Mucosa of rectum (tissue), 2 donors: Measurements from ENCODE around the gene AFF3.
"Not testable (repeated sequence)": the region's sequence is repeated elsewhere in the genome, so short reads cannot be mapped to it uniquely, and the experiment has no call there.

Experiments used
- H3K27ac ChIP-seq, 2 donors: one replicate each; pipeline ENCODE4 v1.7.0; 2013; ENCODE audit warnings: inconsistent platforms in 2 of 2, low read depth in 2 of 2, low read length in 2 of 2
- H3K27me3 ChIP-seq, 2 donors: one replicate each; pipeline ENCODE4 v1.7.0; 2013; ENCODE audit warnings: low read length in 2 of 2; ENCODE audit not compliant: control insufficient read depth in 2 of 2, insufficient read depth in 2 of 2
- H3K36me3 ChIP-seq, 2 donors: one replicate each; pipeline ENCODE4 v1.7.0; 2013; ENCODE audit warnings: low read length in 2 of 2; ENCODE audit not compliant: control insufficient read depth in 2 of 2, insufficient read depth in 2 of 2
- H3K4me1 ChIP-seq, 2 donors: one replicate each; pipeline ENCODE4 v1.7.0; 2013; ENCODE audit warnings: low read length in 2 of 2, mild to moderate bottlenecking in 1 of 2; ENCODE audit not compliant: control insufficient read depth in 2 of 2, insufficient read depth in 2 of 2
- H3K4me3 ChIP-seq, 2 donors: one replicate each; pipeline ENCODE4 v1.7.0; 2013; ENCODE audit warnings: low read length in 2 of 2
- H3K9ac ChIP-seq, 2 donors: one replicate each; pipeline ENCODE4 v1.7.0; 2013; ENCODE audit warnings: low read length in 2 of 2, low read depth in 1 of 2, mild to moderate bottlenecking in 1 of 2
- H3K9me3 ChIP-seq, 2 donors: one replicate each; pipeline ENCODE4 v1.7.0; 2013; ENCODE audit warnings: low read length in 2 of 2; ENCODE audit not compliant: control insufficient read depth in 2 of 2
- donor health status: healthy.
- donor health status: Normal muscosa, but diverticular disease.

Gene AFF3

DNA sequence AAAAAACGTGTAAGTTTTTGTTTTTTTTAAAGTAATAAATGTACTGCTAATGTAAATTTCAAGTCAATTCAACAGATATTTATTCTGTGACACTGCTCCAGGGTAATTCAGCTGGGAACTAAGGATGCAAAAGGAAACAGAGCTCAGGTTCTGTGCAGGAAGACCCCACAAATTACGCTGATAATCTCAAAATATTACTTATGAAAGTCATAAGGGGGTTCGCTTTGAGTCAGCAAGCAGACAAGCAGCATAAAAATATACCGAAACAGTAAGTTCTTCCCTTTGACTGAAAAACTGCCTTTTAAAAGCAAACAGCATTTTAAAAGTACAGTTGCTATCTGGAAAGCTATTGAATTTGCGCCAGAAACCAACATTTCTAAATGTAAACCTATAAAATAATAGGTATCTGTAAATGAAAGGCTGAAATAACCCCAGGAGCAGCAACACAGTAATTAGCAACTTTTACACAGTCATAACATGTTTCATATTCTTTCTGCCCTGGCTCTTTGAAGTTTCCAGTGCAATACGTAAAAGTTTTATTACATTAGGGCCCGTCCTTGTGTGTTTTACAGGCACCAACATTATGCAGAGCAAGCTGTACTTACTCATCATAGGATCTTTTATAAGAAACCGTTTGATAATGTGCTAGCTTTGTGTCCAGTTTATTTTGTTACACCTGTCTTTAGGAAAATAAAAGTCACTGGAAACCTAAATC, 39.8 kb downstream of the AFF3 start:
- H3K9ac ChIP-seq, H3K27ac ChIP-seq, H3K4me1 ChIP-seq, H3K36me3 ChIP-seq, H3K9me3 ChIP-seq, H3K4me3 ChIP-seq: not testable (repeated sequence)
- H3K27me3 ChIP-seq = peaks cover 14 to 16% of the 10 kb centered on the region in 2 donors

- not testable (repeated sequence) for H3K4me1 ChIP-seq, H3K27me3 ChIP-seq, H3K9ac ChIP-seq, H3K9me3 ChIP-seq, H3K4me3 ChIP-seq, H3K27ac ChIP-seq, H3K36me3 ChIP-seq
These were observed 43.5 kb downstream of the AFF3 start for GRCh38 chr2:100098855-100099254.

DNA sequence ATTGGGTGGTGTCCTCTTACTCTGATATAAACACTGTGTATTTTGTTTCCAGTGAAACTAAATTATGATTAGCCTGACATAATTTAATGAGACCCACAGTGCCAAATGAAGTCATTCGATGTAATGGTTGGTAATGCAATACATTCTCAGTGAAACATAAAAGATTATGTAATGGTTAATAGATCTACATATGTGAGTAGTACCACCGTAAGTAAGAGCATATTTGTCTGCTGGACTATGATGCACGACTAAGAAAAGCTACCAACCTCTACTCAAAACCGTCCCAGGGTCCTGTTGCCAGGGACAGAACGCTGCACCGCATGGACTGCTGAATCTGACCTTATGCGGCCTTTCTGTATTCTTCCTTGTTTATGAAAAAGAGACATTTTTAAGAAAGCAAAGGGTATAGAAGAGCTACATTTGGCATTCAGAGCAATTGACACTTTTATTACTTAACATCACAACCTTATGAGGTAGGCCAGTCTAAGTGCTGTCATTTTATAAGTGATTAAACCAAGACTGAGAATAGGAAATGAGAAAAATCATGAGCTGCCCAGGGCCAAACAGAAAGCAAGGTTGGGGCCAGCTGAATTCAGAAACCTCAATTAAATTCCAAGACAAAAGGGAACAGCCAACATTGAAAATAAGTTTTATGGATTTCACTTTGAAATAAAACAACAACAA, 44.6 kb downstream of the AFF3 start:
- not testable (repeated sequence) for H3K27me3 ChIP-seq, H3K36me3 ChIP-seq, H3K4me1 ChIP-seq, H3K9ac ChIP-seq, H3K4me3 ChIP-seq, H3K27ac ChIP-seq, H3K9me3 ChIP-seq

- not testable (repeated sequence) for H3K9ac ChIP-seq, H3K4me1 ChIP-seq, H3K27ac ChIP-seq, H3K9me3 ChIP-seq, H3K27me3 ChIP-seq, H3K36me3 ChIP-seq, H3K4me3 ChIP-seq
These were observed 46.5 kb downstream of the AFF3 start for GRCh38 chr2:100095845-100096244.

- H3K4me1 ChIP-seq, H3K9me3 ChIP-seq, H3K4me3 ChIP-seq, H3K27ac ChIP-seq, H3K27me3 ChIP-seq, H3K9ac ChIP-seq, H3K36me3 ChIP-seq: not testable (repeated sequence)
These were observed 50.6 kb downstream of the AFF3 start for GRCh38 chr2:100091807-100092206.

DNA sequence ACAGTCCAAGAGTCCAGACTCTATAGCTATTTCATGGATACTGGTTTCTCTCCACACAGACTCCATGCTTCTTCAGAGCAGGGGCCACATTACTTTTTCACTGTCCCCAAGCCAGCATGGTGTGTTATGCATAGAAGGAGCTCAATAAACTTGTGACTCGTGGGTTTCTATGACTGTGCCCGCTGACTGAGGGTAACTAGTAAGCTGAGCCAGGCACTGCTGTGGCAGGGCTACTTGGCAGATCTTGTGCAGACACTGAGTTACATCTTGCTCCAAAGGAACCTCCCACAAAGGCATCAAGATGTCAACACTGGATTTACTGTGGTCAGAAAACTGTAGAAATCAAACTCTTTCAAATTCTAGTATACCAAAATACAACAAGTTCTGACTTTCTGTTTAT, 56.6 kb downstream of the AFF3 start:
- H3K27me3 ChIP-seq, H3K4me3 ChIP-seq, H3K9me3 ChIP-seq, H3K4me1 ChIP-seq, H3K27ac ChIP-seq, H3K36me3 ChIP-seq, H3K9ac ChIP-seq: not testable (repeated sequence)

- not testable (repeated sequence) for H3K4me1 ChIP-seq, H3K9me3 ChIP-seq, H3K36me3 ChIP-seq, H3K27me3 ChIP-seq, H3K9ac ChIP-seq, H3K4me3 ChIP-seq, H3K27ac ChIP-seq
These were observed 58.8 kb downstream of the AFF3 start for GRCh38 chr2:100083421-100084216.

DNA sequence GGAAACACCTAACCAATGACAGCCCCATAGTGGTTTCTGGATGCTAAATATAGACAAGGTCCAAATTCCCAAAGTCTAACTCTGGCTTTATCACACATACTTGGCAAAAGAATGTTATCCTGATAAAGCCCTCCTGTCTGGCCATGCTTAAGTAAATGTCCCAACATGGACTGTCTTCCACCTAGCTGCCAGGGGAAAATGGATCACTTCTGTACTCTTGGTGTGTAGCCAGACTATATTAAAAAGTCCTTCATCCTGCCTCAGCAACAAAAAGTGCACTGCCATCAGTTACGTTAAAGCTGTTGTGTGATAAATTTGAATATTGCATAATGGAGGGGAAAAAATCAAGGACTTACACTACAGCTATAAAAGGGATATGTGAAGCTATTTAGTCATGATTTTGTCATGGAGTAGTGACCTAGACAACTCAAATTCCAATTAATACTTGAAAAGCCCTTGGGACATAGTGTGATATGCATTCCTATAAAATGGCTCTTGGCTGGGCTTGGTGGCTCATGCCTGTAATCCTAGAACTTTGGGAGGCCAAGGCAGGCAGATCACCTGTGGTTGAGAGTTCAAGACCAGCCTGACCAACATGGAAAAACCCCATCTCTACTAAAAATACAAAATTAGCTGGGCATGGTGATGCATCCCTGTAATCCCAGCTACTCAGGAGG, 60.0 kb downstream of the AFF3 start:
- not testable (repeated sequence) for H3K4me3 ChIP-seq, H3K36me3 ChIP-seq, H3K9ac ChIP-seq, H3K27ac ChIP-seq, H3K9me3 ChIP-seq, H3K27me3 ChIP-seq, H3K4me1 ChIP-seq

DNA sequence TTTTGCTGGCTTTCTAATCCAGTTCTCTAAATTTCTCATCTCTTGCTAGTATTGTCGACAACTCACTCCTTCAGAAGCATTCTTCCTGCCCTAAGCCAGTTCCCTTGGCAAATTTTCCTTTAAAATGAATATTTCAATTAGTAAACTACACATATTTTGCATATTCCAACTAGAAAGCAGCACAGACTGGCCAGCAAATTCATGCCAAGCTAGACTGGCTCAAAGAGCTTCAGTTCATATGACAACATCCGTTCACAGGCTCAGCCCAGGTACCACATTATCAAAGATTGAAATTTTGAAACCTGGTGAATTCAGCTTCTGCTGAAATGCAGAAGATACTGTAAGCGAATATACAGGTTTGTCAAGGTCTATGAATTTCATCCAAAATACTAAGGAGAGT, 64.5 kb downstream of the AFF3 start:
- no peak overlapping the region for H3K9ac ChIP-seq

GRCh38 chr2:100077456-100077855, 64.9 kb downstream of the AFF3 start:
- no peaks in the 10 kb centered on the region for H3K9me3 ChIP-seq
- H3K4me1 ChIP-seq = no peaks in the 10 kb centered on the region
- no peaks in the 10 kb centered on the region for H3K27me3 ChIP-seq
- H3K9ac ChIP-seq = no peak overlapping the region
- H3K27ac ChIP-seq = no peak overlapping the region
- H3K36me3 ChIP-seq = no peaks in the 10 kb centered on the region
- H3K4me3 ChIP-seq = no peak overlapping the region

More for the DNA sequence above, 64.5 kb downstream of the AFF3 start:
- no peaks in the 10 kb centered on the region for H3K36me3 ChIP-seq
- H3K27ac ChIP-seq = no peak overlapping the region
- H3K4me1 ChIP-seq = no peaks in the 10 kb centered on the region
- H3K9me3 ChIP-seq = no peaks in the 10 kb centered on the region
- H3K27me3 ChIP-seq = no peaks in the 10 kb centered on the region
- H3K4me3 ChIP-seq = no peak overlapping the region
